Endothelial cell of umbilical vein (primary cell): ENCODE measurements around the gene RHOC.

Source experiments
- CTCF ChIP-seq, 2 donors: IDR thresholded peaks; 1 replicate in 1 of 2; 2 replicates in 1 of 2; pipeline ENCODE4 v1.5.1; 2011; ENCODE audit warnings: low read length in 2 of 2, mild to moderate bottlenecking in 2 of 2, moderate library complexity in 2 of 2, control low read depth in 1 of 2, inconsistent platforms in 1 of 2, low read depth in 1 of 2; ENCODE audit not compliant: insufficient read depth in 1 of 2; ENCODE audit errors: extremely low read depth in 1 of 2
- EZH2 ChIP-seq: IDR thresholded peaks from 2 replicates; pipeline ENCODE4 v1.6.1; 2012; ENCODE audit warnings: borderline replicate concordance, low read depth, mild to moderate bottlenecking, moderate library complexity, low read length, inconsistent platforms; ENCODE audit not compliant: severe bottlenecking
- FOS ChIP-seq: IDR thresholded peaks from 2 replicates; pipeline ENCODE4 v1.6.1; 2011; ENCODE audit warnings: mild to moderate bottlenecking, low read length, moderate library complexity, borderline replicate concordance; ENCODE audit not compliant: insufficient read depth
- GATA2 ChIP-seq: IDR thresholded peaks from 2 replicates; pipeline ENCODE4 v1.7.0; 2011; ENCODE audit warnings: low read depth, mild to moderate bottlenecking, moderate library complexity, mixed read lengths, low read length; ENCODE audit not compliant: insufficient read length, insufficient read depth
- JUN ChIP-seq: IDR thresholded peaks from 2 replicates; pipeline ENCODE4 v1.6.1; 2011; ENCODE audit warnings: borderline replicate concordance, low read depth; ENCODE audit not compliant: insufficient read length, insufficient read depth
- MAX ChIP-seq: IDR thresholded peaks from 2 replicates; pipeline ENCODE4 v1.6.1; 2011; ENCODE audit not compliant: insufficient read depth, insufficient read length
- MYC ChIP-seq: IDR thresholded peaks from one replicate; pipeline ENCODE4 v1.6.1; 2011; ENCODE audit warnings: mild to moderate bottlenecking, low read depth, low read length
- POLR2A ChIP-seq: IDR thresholded peaks from 2 replicates; pipeline ENCODE4 v1.6.1; 2012; ENCODE audit warnings: low read depth, mild to moderate bottlenecking, control low read depth, low read length
- POLR2AphosphoS5 ChIP-seq: IDR thresholded peaks from 2 replicates; pipeline ENCODE4 v1.6.1; 2012; ENCODE audit warnings: low read depth, mild to moderate bottlenecking, control low read depth, low read length, moderate library complexity; ENCODE audit not compliant: insufficient read depth

- no peak for TF ChIP-seq CTCF (IDR thresholded peaks at IDR 0.05; ENCODE audit: extremely low read depth in 1 of 2, insufficient read depth in 1 of 2, low read depth in 1 of 2, low read length in 2 of 2)
- no peak for TF ChIP-seq EZH2
- TF ChIP-seq MYC = no peak
- no peak for TF ChIP-seq POLR2AphosphoS5
- no peak for TF ChIP-seq POLR2A
- no peak for TF ChIP-seq MAX
- TF ChIP-seq FOS = no peak
- no peak for TF ChIP-seq GATA2
- TF ChIP-seq JUN = no peak
These were observed 3.2 kb upstream of the RHOC start for GRCh38 chr1:112710159-112710558.
